HCT116 (cell line): ENCODE measurements around the gene GTF3C2. TPM values are rescaled to one million over a fixed set of nuclear protein-coding genes. Genes with fewer than 3 reads are reported as not detected.

ENCODE experiments used
- ATAC-seq: fragments of 200-7000 bp; cut with Tn5 transposase; 2 replicates; pipeline ENCODE4 v1.9.1; 2020; ENCODE audit warnings: mild to moderate bottlenecking, moderate library complexity
- BruUV-seq: library from RNA; stranded (reverse); fragments of 400-500 nt; replicated peaks from 2 replicates; lab custom pipeline; 2021; lab: Mats Ljungman, UMichigan
- CTCF ChIA-PET: fragments of 300-600 bp; sonication (Branson Sonifier 250); formaldehyde crosslinking; loops from one replicate; lab custom pipeline; 2021; ENCODE audit warnings: antibody characterized with exemption; lab: Charles Lee
- POLR2A ChIA-PET: fragments of 300-600, 350-600 bp; sonication (Branson Sonifier 250); formaldehyde crosslinking; loops from one replicate; lab custom pipeline; 2021; ENCODE audit warnings: antibody characterized with exemption; lab: Charles Lee
- RAD21 ChIA-PET, 2 experiments: fragments of 300-600 bp; sonication (Branson Sonifier 250); formaldehyde crosslinking; loops; one replicate each; lab custom pipeline; 2023; ENCODE audit warnings: low total read pairs in 2 of 2; ENCODE audit not compliant: uncharacterized antibody in 2 of 2, unreplicated experiment in 2 of 2, low non-redundant PET in 1 of 2; lab: Charles Lee
- DNase-seq: peaks from one replicate; pipeline ENCODE4 v3.0.0-alpha.2; 2010; ENCODE audit warnings: low read depth, low spot score
- H2AFZ ChIP-seq: fragments of 200-600 bp; shearing (Covaris generic), sonication (generic); 2 replicates; pipeline ENCODE4 v1.6.1; 2017; ENCODE audit warnings: low read depth, mixed run types, mixed read lengths, antibody characterized with exemption, low read length; ENCODE audit not compliant: poor library complexity, severe bottlenecking
- H3K27ac ChIP-seq: 2 replicates; pipeline ENCODE4 v1.5.1; 2012; ENCODE audit warnings: low read depth, low read length
- H3K27me3 ChIP-seq: fragments of 200-600 bp; sonication (generic); 2 replicates; pipeline ENCODE4 v1.6.1; 2016; ENCODE audit warnings: mixed run types, low read length, mixed read lengths; ENCODE audit not compliant: insufficient read depth
- H3K36me3 ChIP-seq, 2 experiments: fragments of 200-500 bp in 1 of 2; fragments of 200-600 bp in 1 of 2; sonication (Bioruptor generic) in 1 of 2; sonication (generic) in 1 of 2; 2 replicates each; pipeline versions ENCODE4 v1.5.1 to v1.6.1; 2014 to 2016; ENCODE audit warnings: low read length in 2 of 2, inconsistent platforms in 1 of 2, mixed read lengths in 1 of 2, mixed run types in 1 of 2; ENCODE audit not compliant: insufficient read depth in 2 of 2, control insufficient read depth in 1 of 2
- H3K4me1 ChIP-seq, 2 experiments: fragments of 200-600 bp in 1 of 2; sonication (generic) in 1 of 2; 2 replicates each; pipeline versions ENCODE4 v1.5.1 to v1.6.1; 2012 to 2017; ENCODE audit warnings: low read length in 2 of 2, inconsistent platforms in 1 of 2, mild to moderate bottlenecking in 1 of 2, mixed read lengths in 1 of 2, mixed run types in 1 of 2, moderate library complexity in 1 of 2; ENCODE audit not compliant: insufficient read depth in 2 of 2, control insufficient read depth in 1 of 2
- H3K4me2 ChIP-seq: fragments of 200-600 bp; sonication (generic); 2 replicates; pipeline ENCODE4 v1.6.1; 2017; ENCODE audit warnings: mixed run types, low read length, mixed read lengths
- H3K4me3 ChIP-seq, 2 experiments: fragments of 200-600 bp in 1 of 2; sonication (generic) in 1 of 2; replicated peaks in 1 of 2; 2 replicates each; pipeline ENCODE4 v1.5.1; 2011 to 2016; ENCODE audit warnings: low read length in 2 of 2, control low read depth in 1 of 2, low read depth in 1 of 2, mild to moderate bottlenecking in 1 of 2, mixed read lengths in 1 of 2, mixed run types in 1 of 2
- H3K79me2 ChIP-seq: fragments of 200-600 bp; sonication (generic); 2 replicates; pipeline ENCODE4 v1.6.1; 2017; ENCODE audit warnings: mild to moderate bottlenecking, mixed run types, low read length, moderate library complexity, mixed read lengths; ENCODE audit not compliant: insufficient read depth
- H3K9ac ChIP-seq: fragments of 200-600 bp; sonication (generic); 2 replicates; pipeline ENCODE4 v1.6.1; 2016; ENCODE audit warnings: low read length, mixed read lengths
- H3K9me2 ChIP-seq: fragments of 200-600 bp; sonication (generic), shearing (Covaris generic); 2 replicates; pipeline ENCODE4 v1.6.1; 2017; ENCODE audit warnings: mixed run types, mild to moderate bottlenecking, moderate library complexity; ENCODE audit not compliant: insufficient read depth
- H3K9me3 ChIP-seq, 2 experiments: fragments of 200-500 bp in 1 of 2; fragments of 200-600 bp in 1 of 2; sonication (Bioruptor generic) in 1 of 2; sonication (generic) in 1 of 2; 2 replicates each; pipeline ENCODE4 v1.6.1; 2014 to 2017; ENCODE audit warnings: low read length in 2 of 2, mixed read lengths in 2 of 2, inconsistent platforms in 1 of 2, low read depth in 1 of 2, mild to moderate bottlenecking in 1 of 2, mixed run types in 1 of 2, moderate library complexity in 1 of 2; ENCODE audit not compliant: control insufficient read depth in 1 of 2, insufficient read depth in 1 of 2
- H4K20me1 ChIP-seq: fragments of 200-600 bp; sonication (generic), shearing (Covaris generic); 2 replicates; pipeline ENCODE4 v1.6.1; 2017; ENCODE audit warnings: mixed run types, mild to moderate bottlenecking, moderate library complexity; ENCODE audit not compliant: insufficient read depth
- ATF3 ChIP-seq: IDR thresholded peaks from 2 replicates; pipeline ENCODE4 v1.6.1; 2012
- CBX3 ChIP-seq: IDR thresholded peaks from 2 replicates; pipeline ENCODE4 v1.6.1; 2012; ENCODE audit warnings: low read depth
- CTCF ChIP-seq, 3 experiments: fragments of 200-600 bp in 1 of 3; sonication (generic) in 1 of 3; IDR thresholded peaks in 2 of 3; conservative IDR thresholded peaks in 1 of 3; 2 replicates each; pipeline ENCODE4 v1.5.1; 2012 to 2017; ENCODE audit warnings: low read depth in 2 of 3, low read length in 2 of 3, antibody characterized with exemption in 1 of 3, borderline replicate concordance in 1 of 3, control low read depth in 1 of 3, mild to moderate bottlenecking in 1 of 3, mixed read lengths in 1 of 3, mixed run types in 1 of 3, moderate library complexity in 1 of 3; ENCODE audit not compliant: insufficient read depth in 1 of 3
- EGR1 ChIP-seq: IDR thresholded peaks from 2 replicates; pipeline ENCODE4 v1.6.1; 2012; ENCODE audit warnings: low read depth
- ELF1 ChIP-seq: IDR thresholded peaks from 2 replicates; pipeline ENCODE4 v1.6.1; 2012; ENCODE audit warnings: low read depth, borderline replicate concordance
- EZH2phosphoT487 ChIP-seq: fragments of 200-600 bp; IDR thresholded peaks from 2 replicates; pipeline ENCODE4 v1.6.1; 2018; ENCODE audit warnings: antibody characterized with exemption, borderline replicate concordance
- JUND ChIP-seq: IDR thresholded peaks from 2 replicates; pipeline ENCODE4 v1.6.1; 2012
- MAX ChIP-seq: IDR thresholded peaks from 2 replicates; pipeline ENCODE4 v1.6.1; 2012
- POLR2A ChIP-seq: IDR thresholded peaks from 2 replicates; pipeline ENCODE4 v1.7.0; 2011; ENCODE audit warnings: borderline replicate concordance; ENCODE audit not compliant: insufficient read depth, insufficient read length; ENCODE audit errors: extremely low read depth
- RAD21 ChIP-seq: IDR thresholded peaks from 2 replicates; pipeline ENCODE4 v1.6.1; 2012; ENCODE audit warnings: low read depth, mild to moderate bottlenecking
- REST ChIP-seq: IDR thresholded peaks from 2 replicates; pipeline ENCODE4 v1.6.1; 2012; ENCODE audit warnings: low read depth
- SIN3A ChIP-seq: IDR thresholded peaks from 2 replicates; pipeline ENCODE4 v1.6.1; 2012; ENCODE audit warnings: low read depth
- SP1 ChIP-seq: IDR thresholded peaks from 2 replicates; pipeline ENCODE4 v1.6.1; 2012; ENCODE audit warnings: low read depth
- SRF ChIP-seq: IDR thresholded peaks from 2 replicates; pipeline ENCODE4 v1.6.1; 2012; ENCODE audit warnings: low read depth
- TCF7L2 ChIP-seq: IDR thresholded peaks from 2 replicates; pipeline ENCODE4 v1.7.0; 2011; ENCODE audit warnings: borderline replicate concordance, inconsistent platforms; ENCODE audit not compliant: insufficient read depth, insufficient read length; ENCODE audit errors: extremely low read depth
- ZFX ChIP-seq: fragments of 450-650 bp; IDR thresholded peaks from 2 replicates; pipeline ENCODE4 v1.6.1; 2017
- ZNF274 ChIP-seq: fragments of 200-500 bp; sonication (Bioruptor generic); IDR thresholded peaks from 2 replicates; pipeline ENCODE4 v1.6.1; 2014; ENCODE audit warnings: mild to moderate bottlenecking, low read depth, low read length, inconsistent platforms
- intact Hi-C: fragments of 100-400 bp; cut with micrococcal nuclease; formaldehyde crosslinking; loops from 2 replicates; pipeline ENCODE4 v1.10.0; 2022
- total RNA-seq: library from RNA; stranded (reverse); gene quantifications from one replicate; pipeline ENCODE4 v1.2.1, GENCODE V29; 2021; ENCODE audit not compliant: unreplicated experiment

The GTF3C2 gene
- total RNA-seq, 1 experiment from 2014 or later: 88.2 TPM

GRCh38 chr2:27393225-27393624 is 36.7 kb upstream of the GTF3C2 start (continued):
- no peak for TF ChIP-seq CTCF (IDR thresholded peaks at IDR 0.05 in 2 of 3, conservative IDR thresholded peaks at IDR 0.05 in 1 of 3; ENCODE audit: borderline replicate concordance in 1 of 3, insufficient read depth in 1 of 3, low read depth in 2 of 3, low read length in 2 of 3)
- no peak for TF ChIP-seq EGR1
- TF ChIP-seq, all 23 proteins: peak for 0

- Histone ChIP-seq H3K9me3 (no peaks in the 10 kb centered on the region), H3K9ac (no peak overlapping the region), H3K27ac (no peak overlapping the region), H3K4me3 (no peak overlapping the region), H3K9me2 (no peaks in the 10 kb centered on the region), H3K4me2 (no peak overlapping the region), H3K4me1 (peaks cover 2 to 4% of the 10 kb centered on the region in 2 experiments; a peak in 2 of 4 replicates), H3K27me3 (no peaks in the 10 kb centered on the region), H2AFZ (no peak overlapping the region), H3K79me2 (peaks cover 99% of the 10 kb centered on the region), H3K36me3 (peaks cover 7 to 24% of the 10 kb centered on the region in 2 experiments; a peak in 2 of 4 replicates), H4K20me1 (peaks cover 10% of the 10 kb centered on the region; the same call in 1 of the 2 replicates)
- ATAC-seq: no peak
- RAD21 ChIA-PET: no interaction called here
- intact Hi-C loops: no loop called here
- BruUV-seq: no TSS peak
- DNase-seq: no peak
- CTCF ChIA-PET: no interaction called here
- POLR2A ChIA-PET: no interaction called here
- TF ChIP-seq EZH2phosphoT487 (no peak), POLR2A (no peak), RAD21 (no peak), ZFX (no peak), TCF7L2 (no peak), SIN3A (no peak), CTCF (IDR thresholded peaks at IDR 0.05 in 2 of 3, conservative IDR thresholded peaks at IDR 0.05 in 1 of 3; ENCODE audit: borderline replicate concordance in 1 of 3, insufficient read depth in 1 of 3, low read depth in 2 of 3, low read length in 2 of 3) (no peak), ELF1 (no peak), SP1 (no peak), CBX3 (no peak), ATF3 (no peak), JUND (no peak), ZNF274 (no peak), REST (no peak), SRF (no peak), MAX (no peak)
Observed at GRCh38 chr2:27390822-27391679, 34.5 kb upstream of the GTF3C2 start.
